Liver (tissue), 9 donors: ENCODE results near the gene HTR3A. TPM values are rescaled to one million over a fixed set of nuclear protein-coding genes. Genes with fewer than 3 reads are reported as not detected.

Source experiments
- DNase-seq: peaks from one replicate; pipeline ENCODE4 v3.0.0-alpha.2; 2017; ENCODE audit warnings: low spot score
- H3K27ac ChIP-seq, 2 donors: one replicate each; pipeline ENCODE4 v1.7.0; 2013; ENCODE audit warnings: inconsistent platforms in 2 of 2, low read length in 2 of 2, control low read depth in 1 of 2, low read depth in 1 of 2, mild to moderate bottlenecking in 1 of 2
- H3K27me3 ChIP-seq, 4 donors: one replicate each; pipeline versions ENCODE4 v1.6.1 to v1.7.0; 2013; ENCODE audit warnings: low read length in 3 of 4, inconsistent platforms in 1 of 4, mild to moderate bottlenecking in 1 of 4, moderate library complexity in 1 of 4; ENCODE audit not compliant: control insufficient read depth in 4 of 4, insufficient read depth in 4 of 4
- H3K36me3 ChIP-seq, 4 donors: one replicate each; pipeline versions ENCODE4 v1.6.1 to v1.7.0; 2013; ENCODE audit warnings: low read length in 3 of 4, mild to moderate bottlenecking in 3 of 4, low read depth in 1 of 4, moderate library complexity in 1 of 4; ENCODE audit not compliant: control insufficient read depth in 4 of 4, insufficient read depth in 3 of 4
- H3K4me1 ChIP-seq, 4 donors: one replicate each; pipeline versions ENCODE4 v1.6.1 to v1.7.0; 2013; ENCODE audit warnings: low read length in 3 of 4, mild to moderate bottlenecking in 3 of 4, moderate library complexity in 1 of 4; ENCODE audit not compliant: control insufficient read depth in 4 of 4, insufficient read depth in 4 of 4
- H3K4me3 ChIP-seq, 3 donors: one replicate each; pipeline versions ENCODE4 v1.6.1 to v1.7.0; 2013; ENCODE audit warnings: low read length in 3 of 3, control low read depth in 1 of 3, low read depth in 1 of 3, mild to moderate bottlenecking in 1 of 3
- H3K9ac ChIP-seq, 2 donors: one replicate each; pipeline ENCODE4 v1.7.0; 2013; ENCODE audit warnings: low read length in 2 of 2, mild to moderate bottlenecking in 2 of 2, moderate library complexity in 2 of 2, control low read depth in 1 of 2, low read depth in 1 of 2
- H3K9me3 ChIP-seq, 4 donors: one replicate each; pipeline versions ENCODE4 v1.6.1 to v1.7.0; 2013; ENCODE audit warnings: low read length in 3 of 4; ENCODE audit not compliant: control insufficient read depth in 4 of 4
- ATF3 ChIP-seq: IDR thresholded peaks from 2 replicates; pipeline ENCODE4 v1.6.1; 2016; ENCODE audit warnings: antibody characterized with exemption
- EGR1 ChIP-seq, 2 donors: IDR thresholded peaks; 2 replicates each; pipeline ENCODE4 v1.6.1; 2016 to 2018; ENCODE audit warnings: antibody characterized with exemption in 2 of 2, low read depth in 2 of 2
- FOXA1 ChIP-seq: IDR thresholded peaks from 2 replicates; pipeline ENCODE4 v1.6.1; 2016; ENCODE audit warnings: antibody characterized with exemption
- FOXA2 ChIP-seq: IDR thresholded peaks from 2 replicates; pipeline ENCODE4 v1.6.1; 2016; ENCODE audit warnings: antibody characterized with exemption
- GABPA ChIP-seq, 2 donors: IDR thresholded peaks in 1 of 2; conservative IDR thresholded peaks in 1 of 2; 2 replicates each; pipeline ENCODE4 v1.6.1; 2016; ENCODE audit warnings: antibody characterized with exemption in 2 of 2, mild to moderate bottlenecking in 1 of 2, moderate library complexity in 1 of 2
- HNF4A ChIP-seq, 2 donors: conservative IDR thresholded peaks; 2 replicates each; pipeline ENCODE4 v1.6.1; 2016; ENCODE audit warnings: antibody characterized with exemption in 2 of 2, mild to moderate bottlenecking in 2 of 2
- HNF4G ChIP-seq: IDR thresholded peaks from 2 replicates; pipeline ENCODE4 v1.6.1; 2016; ENCODE audit warnings: antibody characterized with exemption
- JUND ChIP-seq, 2 donors: IDR thresholded peaks; 2 replicates each; pipeline ENCODE4 v1.6.1; 2016; ENCODE audit warnings: antibody characterized with exemption in 2 of 2
- MAX ChIP-seq: IDR thresholded peaks from 2 replicates; pipeline ENCODE4 v1.6.1; 2016; ENCODE audit warnings: antibody characterized with exemption
- NR2F2 ChIP-seq: IDR thresholded peaks from 2 replicates; pipeline ENCODE4 v1.6.1; 2016; ENCODE audit warnings: antibody characterized with exemption
- RAD21 ChIP-seq, 2 donors: IDR thresholded peaks; 2 replicates each; pipeline ENCODE4 v1.6.1; 2016; ENCODE audit warnings: antibody characterized with exemption in 2 of 2, mild to moderate bottlenecking in 2 of 2
- REST ChIP-seq: IDR thresholded peaks from 2 replicates; pipeline ENCODE4 v1.6.1; 2016; ENCODE audit warnings: antibody characterized with exemption, mild to moderate bottlenecking
- RXRA ChIP-seq, 2 donors: IDR thresholded peaks; 2 replicates each; pipeline ENCODE4 v1.6.1; 2017 to 2018; ENCODE audit warnings: antibody characterized with exemption in 2 of 2, mild to moderate bottlenecking in 1 of 2
- SP1 ChIP-seq: IDR thresholded peaks from 2 replicates; pipeline ENCODE4 v1.6.1; 2018; ENCODE audit warnings: antibody characterized with exemption, mild to moderate bottlenecking
- TAF1 ChIP-seq: conservative IDR thresholded peaks from 2 replicates; pipeline ENCODE4 v1.6.1; 2016; ENCODE audit warnings: antibody characterized with exemption, mild to moderate bottlenecking
- YY1 ChIP-seq: IDR thresholded peaks from 2 replicates; pipeline ENCODE4 v1.6.1; 2016; ENCODE audit warnings: antibody characterized with exemption, mild to moderate bottlenecking
- WGBS: extraction: QIAGEN DNeasy Blood & Tissue Kit; methylation state at CpG from one replicate; pipeline ENCODE4 v1.1.7; 2013; 5-methylcytosine and 5-hydroxymethylcytosine counted together
- polyA plus RNA-seq, 2 donors: library from polyadenylated mRNA; stranded (reverse) in 1 of 2; unstranded in 1 of 2; fragments of 200-250 nt in 1 of 2; fragments of >200 nt in 1 of 2; fragmentation: Nextera tagmentation in 1 of 2; extraction: Ambion mirVana in 1 of 2; gene quantifications; one replicate each; pipeline versions ENCODE4 v1.2.1 to v1.2.3, GENCODE V29; 2013 to 2015
- total RNA-seq, 2 donors: library from RNA; depleted of rRNA; stranded (reverse); fragments of >200 nt; gene quantifications; one replicate each; pipeline ENCODE4 v1.2.3, GENCODE V29; 2014
- TF ChIP-seq, protein P1 (sequence below): fragments of 150-350 bp; IDR thresholded peaks from 2 replicates; pipeline ENCODE4 v1.5.1; 2017; ENCODE audit warnings: improper control_type of control experiment, low read depth, low read length; ENCODE audit not compliant: missing input control
- TF ChIP-seq, protein P2 (sequence below): IDR thresholded peaks from 2 replicates; pipeline ENCODE4 v1.6.1; 2016; ENCODE audit warnings: antibody characterized with exemption
- donor health status: healthy.
- donor health status: healthy.
- donor health status: healthy.
- donor health status: healthy.
- donor health status: healthy.

Gene HTR3A
- total and polyA plus RNA-seq, 4 donors: not detected

DNA sequence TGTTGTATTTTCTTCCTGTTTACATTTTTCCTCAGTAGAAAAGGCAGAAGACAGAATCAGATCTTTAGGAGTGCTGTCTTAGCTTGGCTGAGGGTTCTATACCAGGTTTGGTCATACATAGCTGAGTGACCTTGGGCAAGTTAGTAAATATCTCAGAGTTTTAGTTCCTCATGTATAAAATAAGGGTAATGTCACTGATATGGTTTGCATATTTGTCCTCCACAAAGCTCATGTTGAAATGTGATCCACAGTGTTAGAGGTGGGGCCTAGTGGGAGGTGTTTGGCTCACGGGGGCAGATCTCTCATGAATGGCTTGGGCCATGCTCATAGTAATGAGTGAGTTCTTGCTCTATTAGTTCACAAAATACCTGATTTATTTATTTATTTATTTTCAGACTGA is 7.5 kb upstream of the HTR3A start:
- H3K4me1 ChIP-seq: no peaks in the 10 kb centered on the region
- H3K27me3 ChIP-seq: no peaks in the 10 kb centered on the region
- no peak for DNase-seq
- no peaks in the 10 kb centered on the region for H3K36me3 ChIP-seq
- no peak for TF ChIP-seq EGR1 (IDR thresholded peaks at IDR 0.05; ENCODE audit: low read depth in 2 of 2)
- no peak for TF ChIP-seq GABPA (IDR thresholded peaks at IDR 0.05 in 1 of 2, conservative IDR thresholded peaks at IDR 0.05 in 1 of 2)
- TF ChIP-seq FOXA2: no peak
- no peak for TF ChIP-seq HNF4A (conservative IDR thresholded peaks at IDR 0.05)
- TF ChIP-seq RXRA (IDR thresholded peaks at IDR 0.05): no peak
- no peak for TF ChIP-seq HNF4G
- TF ChIP-seq JUND (IDR thresholded peaks at IDR 0.05): no peak
- TF ChIP-seq SP1: no peak
- no peak for TF ChIP-seq MAX
- no peak for TF ChIP-seq FOXA1
- TF ChIP-seq NR2F2: no peak
- TF ChIP-seq RAD21 (IDR thresholded peaks at IDR 0.05): no peak
- TF ChIP-seq, protein P1, sequence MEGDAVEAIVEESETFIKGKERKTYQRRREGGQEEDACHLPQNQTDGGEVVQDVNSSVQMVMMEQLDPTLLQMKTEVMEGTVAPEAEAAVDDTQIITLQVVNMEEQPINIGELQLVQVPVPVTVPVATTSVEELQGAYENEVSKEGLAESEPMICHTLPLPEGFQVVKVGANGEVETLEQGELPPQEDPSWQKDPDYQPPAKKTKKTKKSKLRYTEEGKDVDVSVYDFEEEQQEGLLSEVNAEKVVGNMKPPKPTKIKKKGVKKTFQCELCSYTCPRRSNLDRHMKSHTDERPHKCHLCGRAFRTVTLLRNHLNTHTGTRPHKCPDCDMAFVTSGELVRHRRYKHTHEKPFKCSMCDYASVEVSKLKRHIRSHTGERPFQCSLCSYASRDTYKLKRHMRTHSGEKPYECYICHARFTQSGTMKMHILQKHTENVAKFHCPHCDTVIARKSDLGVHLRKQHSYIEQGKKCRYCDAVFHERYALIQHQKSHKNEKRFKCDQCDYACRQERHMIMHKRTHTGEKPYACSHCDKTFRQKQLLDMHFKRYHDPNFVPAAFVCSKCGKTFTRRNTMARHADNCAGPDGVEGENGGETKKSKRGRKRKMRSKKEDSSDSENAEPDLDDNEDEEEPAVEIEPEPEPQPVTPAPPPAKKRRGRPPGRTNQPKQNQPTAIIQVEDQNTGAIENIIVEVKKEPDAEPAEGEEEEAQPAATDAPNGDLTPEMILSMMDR: no peak
- TF ChIP-seq YY1: no peak
- TF ChIP-seq TAF1: no peak
- no peak for TF ChIP-seq ATF3
- TF ChIP-seq REST: no peak
- TF ChIP-seq, protein P2, sequence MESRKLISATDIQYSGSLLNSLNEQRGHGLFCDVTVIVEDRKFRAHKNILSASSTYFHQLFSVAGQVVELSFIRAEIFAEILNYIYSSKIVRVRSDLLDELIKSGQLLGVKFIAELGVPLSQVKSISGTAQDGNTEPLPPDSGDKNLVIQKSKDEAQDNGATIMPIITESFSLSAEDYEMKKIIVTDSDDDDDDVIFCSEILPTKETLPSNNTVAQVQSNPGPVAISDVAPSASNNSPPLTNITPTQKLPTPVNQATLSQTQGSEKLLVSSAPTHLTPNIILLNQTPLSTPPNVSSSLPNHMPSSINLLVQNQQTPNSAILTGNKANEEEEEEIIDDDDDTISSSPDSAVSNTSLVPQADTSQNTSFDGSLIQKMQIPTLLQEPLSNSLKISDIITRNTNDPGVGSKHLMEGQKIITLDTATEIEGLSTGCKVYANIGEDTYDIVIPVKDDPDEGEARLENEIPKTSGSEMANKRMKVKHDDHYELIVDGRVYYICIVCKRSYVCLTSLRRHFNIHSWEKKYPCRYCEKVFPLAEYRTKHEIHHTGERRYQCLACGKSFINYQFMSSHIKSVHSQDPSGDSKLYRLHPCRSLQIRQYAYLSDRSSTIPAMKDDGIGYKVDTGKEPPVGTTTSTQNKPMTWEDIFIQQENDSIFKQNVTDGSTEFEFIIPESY: no peak
- no peak overlapping the region for H3K4me3 ChIP-seq
- H3K9ac ChIP-seq: no peak overlapping the region
- 57% methylated on average over 1 of the region's 1 CpG for WGBS
- no peak overlapping the region for H3K27ac ChIP-seq
- no peaks in the 10 kb centered on the region for H3K9me3 ChIP-seq
